GM23338 (cell line): ENCODE measurements around the gene GNG12.

Experiments
- CREB1 ChIP-seq: fragments of 250-450 bp; sonication (Bioruptor Pico); IDR thresholded peaks from 2 replicates; pipeline ENCODE4 v1.5.0; 2020; ENCODE audit warnings: low read depth, mild to moderate bottlenecking, moderate library complexity
- ETS1 ChIP-seq: IDR thresholded peaks from 2 replicates; pipeline ENCODE4 v1.6.1; 2016; ENCODE audit warnings: antibody characterized with exemption
- EZH2 ChIP-seq: fragments of 200-600 bp; sonication (generic); IDR thresholded peaks from one replicate; pipeline ENCODE4 v1.8.0; 2017; ENCODE audit warnings: antibody characterized with exemption, mild to moderate bottlenecking, low read depth; ENCODE audit not compliant: unreplicated experiment
- EZH2phosphoT487 ChIP-seq: fragments of 200-600 bp; sonication (generic); IDR thresholded peaks from one replicate; pipeline ENCODE4 v1.8.1; 2018; ENCODE audit warnings: antibody characterized with exemption; ENCODE audit not compliant: unreplicated experiment
- JUNB ChIP-seq: IDR thresholded peaks from one replicate; pipeline ENCODE4 v1.6.1; 2016; ENCODE audit warnings: antibody characterized with exemption; ENCODE audit not compliant: unreplicated experiment
- NANOG ChIP-seq: IDR thresholded peaks from 2 replicates; pipeline ENCODE4 v1.6.1; 2016; ENCODE audit warnings: antibody characterized with exemption, borderline replicate concordance
- POLR2AphosphoS5 ChIP-seq: IDR thresholded peaks from 2 replicates; pipeline ENCODE4 v1.6.1; 2016; ENCODE audit warnings: antibody characterized with exemption, low read depth
- REST ChIP-seq: IDR thresholded peaks from one replicate; pipeline ENCODE4 v1.6.1; 2018; ENCODE audit warnings: antibody characterized with exemption; ENCODE audit not compliant: unreplicated experiment
- STAT1 ChIP-seq: IDR thresholded peaks from one replicate; pipeline ENCODE4 v1.6.1; 2016; ENCODE audit warnings: antibody characterized with exemption; ENCODE audit not compliant: unreplicated experiment
- ZNF114 ChIP-seq: fragments of 250-450 bp; sonication (Bioruptor Pico); IDR thresholded peaks from 2 replicates; pipeline ENCODE4 v1.5.0; 2020; ENCODE audit warnings: mild to moderate bottlenecking, moderate library complexity
- ZNF331 ChIP-seq: fragments of 250-450 bp; sonication (Bioruptor Pico); IDR thresholded peaks from 2 replicates; pipeline ENCODE4 v1.5.0; 2020; ENCODE audit warnings: low read depth, mild to moderate bottlenecking, moderate library complexity
- TF ChIP-seq, protein P1 (sequence below), 2 experiments: fragments of 200-600 bp in 1 of 2; sonication (generic) in 1 of 2; conservative IDR thresholded peaks; 2 replicates each; pipeline versions ENCODE4 v1.5.1 to v1.6.1; 2016 to 2017; ENCODE audit warnings: antibody characterized with exemption in 2 of 2, low read depth in 2 of 2, mild to moderate bottlenecking in 2 of 2, moderate library complexity in 1 of 2
- TF ChIP-seq, protein P2 (sequence below): fragments of 250-450 bp; sonication (Bioruptor Pico); IDR thresholded peaks from 2 replicates; pipeline ENCODE4 v1.5.0; 2020; ENCODE audit warnings: mild to moderate bottlenecking, moderate library complexity

DNA sequence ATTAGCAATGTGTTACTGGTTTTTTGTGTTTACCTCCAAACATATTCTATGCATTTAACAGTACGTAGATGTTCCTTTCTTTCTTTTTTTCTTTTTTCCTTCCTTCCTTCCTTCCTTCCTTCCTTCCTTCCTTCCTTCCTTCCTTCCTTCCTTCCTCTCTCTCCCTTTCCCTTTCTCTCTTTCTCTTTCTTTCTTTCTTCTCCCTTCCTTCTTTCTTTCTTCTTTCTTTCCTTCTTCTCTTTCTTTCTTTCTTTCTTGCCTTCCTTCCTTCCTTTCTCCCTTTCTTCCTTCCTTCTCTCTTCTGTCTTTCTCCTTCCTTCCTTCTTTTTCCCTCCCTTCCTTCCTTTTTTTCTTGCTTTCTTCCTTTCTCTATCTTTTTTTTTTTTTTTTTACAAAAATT lies 46.2 kb upstream of the GNG12 start:
- no peak for TF ChIP-seq EZH2phosphoT487
- TF ChIP-seq, protein P1, sequence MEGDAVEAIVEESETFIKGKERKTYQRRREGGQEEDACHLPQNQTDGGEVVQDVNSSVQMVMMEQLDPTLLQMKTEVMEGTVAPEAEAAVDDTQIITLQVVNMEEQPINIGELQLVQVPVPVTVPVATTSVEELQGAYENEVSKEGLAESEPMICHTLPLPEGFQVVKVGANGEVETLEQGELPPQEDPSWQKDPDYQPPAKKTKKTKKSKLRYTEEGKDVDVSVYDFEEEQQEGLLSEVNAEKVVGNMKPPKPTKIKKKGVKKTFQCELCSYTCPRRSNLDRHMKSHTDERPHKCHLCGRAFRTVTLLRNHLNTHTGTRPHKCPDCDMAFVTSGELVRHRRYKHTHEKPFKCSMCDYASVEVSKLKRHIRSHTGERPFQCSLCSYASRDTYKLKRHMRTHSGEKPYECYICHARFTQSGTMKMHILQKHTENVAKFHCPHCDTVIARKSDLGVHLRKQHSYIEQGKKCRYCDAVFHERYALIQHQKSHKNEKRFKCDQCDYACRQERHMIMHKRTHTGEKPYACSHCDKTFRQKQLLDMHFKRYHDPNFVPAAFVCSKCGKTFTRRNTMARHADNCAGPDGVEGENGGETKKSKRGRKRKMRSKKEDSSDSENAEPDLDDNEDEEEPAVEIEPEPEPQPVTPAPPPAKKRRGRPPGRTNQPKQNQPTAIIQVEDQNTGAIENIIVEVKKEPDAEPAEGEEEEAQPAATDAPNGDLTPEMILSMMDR (conservative IDR thresholded peaks at IDR 0.05; ENCODE audit: low read depth in 2 of 2), result no peak
- no peak for TF ChIP-seq REST
- TF ChIP-seq POLR2AphosphoS5, result no peak
- no peak for TF ChIP-seq EZH2
- TF ChIP-seq JUNB, result no peak
- TF ChIP-seq CREB1 (CRISPR knock-in tag), result no peak
- TF ChIP-seq, protein P2, sequence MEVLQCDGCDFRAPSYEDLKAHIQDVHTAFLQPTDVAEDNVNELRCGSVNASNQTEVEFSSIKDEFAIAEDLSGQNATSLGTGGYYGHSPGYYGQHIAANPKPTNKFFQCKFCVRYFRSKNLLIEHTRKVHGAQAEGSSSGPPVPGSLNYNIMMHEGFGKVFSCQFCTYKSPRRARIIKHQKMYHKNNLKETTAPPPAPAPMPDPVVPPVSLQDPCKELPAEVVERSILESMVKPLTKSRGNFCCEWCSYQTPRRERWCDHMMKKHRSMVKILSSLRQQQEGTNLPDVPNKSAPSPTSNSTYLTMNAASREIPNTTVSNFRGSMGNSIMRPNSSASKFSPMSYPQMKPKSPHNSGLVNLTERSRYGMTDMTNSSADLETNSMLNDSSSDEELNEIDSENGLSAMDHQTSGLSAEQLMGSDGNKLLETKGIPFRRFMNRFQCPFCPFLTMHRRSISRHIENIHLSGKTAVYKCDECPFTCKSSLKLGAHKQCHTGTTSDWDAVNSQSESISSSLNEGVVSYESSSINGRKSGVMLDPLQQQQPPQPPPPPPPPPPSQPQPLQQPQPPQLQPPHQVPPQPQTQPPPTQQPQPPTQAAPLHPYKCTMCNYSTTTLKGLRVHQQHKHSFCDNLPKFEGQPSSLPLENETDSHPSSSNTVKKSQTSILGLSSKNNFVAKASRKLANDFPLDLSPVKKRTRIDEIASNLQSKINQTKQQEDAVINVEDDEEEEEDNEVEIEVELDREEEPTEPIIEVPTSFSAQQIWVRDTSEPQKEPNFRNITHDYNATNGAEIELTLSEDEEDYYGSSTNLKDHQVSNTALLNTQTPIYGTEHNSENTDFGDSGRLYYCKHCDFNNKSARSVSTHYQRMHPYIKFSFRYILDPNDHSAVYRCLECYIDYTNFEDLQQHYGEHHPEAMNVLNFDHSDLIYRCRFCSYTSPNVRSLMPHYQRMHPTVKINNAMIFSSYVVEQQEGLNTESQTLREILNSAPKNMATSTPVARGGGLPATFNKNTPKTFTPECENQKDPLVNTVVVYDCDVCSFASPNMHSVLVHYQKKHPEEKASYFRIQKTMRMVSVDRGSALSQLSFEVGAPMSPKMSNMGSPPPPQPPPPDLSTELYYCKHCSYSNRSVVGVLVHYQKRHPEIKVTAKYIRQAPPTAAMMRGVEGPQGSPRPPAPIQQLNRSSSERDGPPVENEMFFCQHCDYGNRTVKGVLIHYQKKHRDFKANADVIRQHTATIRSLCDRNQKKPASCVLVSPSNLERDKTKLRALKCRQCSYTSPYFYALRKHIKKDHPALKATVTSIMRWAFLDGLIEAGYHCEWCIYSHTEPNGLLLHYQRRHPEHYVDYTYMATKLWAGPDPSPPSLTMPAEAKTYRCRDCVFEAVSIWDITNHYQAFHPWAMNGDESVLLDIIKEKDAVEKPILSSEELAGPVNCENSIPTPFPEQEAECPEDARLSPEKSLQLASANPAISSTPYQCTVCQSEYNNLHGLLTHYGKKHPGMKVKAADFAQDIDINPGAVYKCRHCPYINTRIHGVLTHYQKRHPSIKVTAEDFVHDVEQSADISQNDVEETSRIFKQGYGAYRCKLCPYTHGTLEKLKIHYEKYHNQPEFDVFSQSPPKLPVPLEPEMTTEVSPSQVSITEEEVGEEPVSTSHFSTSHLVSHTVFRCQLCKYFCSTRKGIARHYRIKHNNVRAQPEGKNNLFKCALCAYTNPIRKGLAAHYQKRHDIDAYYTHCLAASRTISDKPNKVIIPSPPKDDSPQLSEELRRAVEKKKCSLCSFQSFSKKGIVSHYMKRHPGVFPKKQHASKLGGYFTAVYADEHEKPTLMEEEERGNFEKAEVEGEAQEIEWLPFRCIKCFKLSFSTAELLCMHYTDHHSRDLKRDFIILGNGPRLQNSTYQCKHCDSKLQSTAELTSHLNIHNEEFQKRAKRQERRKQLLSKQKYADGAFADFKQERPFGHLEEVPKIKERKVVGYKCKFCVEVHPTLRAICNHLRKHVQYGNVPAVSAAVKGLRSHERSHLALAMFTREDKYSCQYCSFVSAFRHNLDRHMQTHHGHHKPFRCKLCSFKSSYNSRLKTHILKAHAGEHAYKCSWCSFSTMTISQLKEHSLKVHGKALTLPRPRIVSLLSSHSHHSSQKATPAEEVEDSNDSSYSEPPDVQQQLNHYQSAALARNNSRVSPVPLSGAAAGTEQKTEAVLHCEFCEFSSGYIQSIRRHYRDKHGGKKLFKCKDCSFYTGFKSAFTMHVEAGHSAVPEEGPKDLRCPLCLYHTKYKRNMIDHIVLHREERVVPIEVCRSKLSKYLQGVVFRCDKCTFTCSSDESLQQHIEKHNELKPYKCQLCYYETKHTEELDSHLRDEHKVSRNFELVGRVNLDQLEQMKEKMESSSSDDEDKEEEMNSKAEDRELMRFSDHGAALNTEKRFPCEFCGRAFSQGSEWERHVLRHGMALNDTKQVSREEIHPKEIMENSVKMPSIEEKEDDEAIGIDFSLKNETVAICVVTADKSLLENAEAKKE, result no peak
- TF ChIP-seq ETS1, result no peak
- no peak for TF ChIP-seq NANOG
- no peak for TF ChIP-seq ZNF114 (CRISPR knock-in tag)
- no peak for TF ChIP-seq ZNF331 (CRISPR knock-in tag)
- no peak for TF ChIP-seq STAT1
